ENCODE data around the gene GPD1. TPM values are rescaled to one million over a fixed set of nuclear protein-coding genes. Genes with fewer than 3 reads are reported as not detected.
A peak's percentile ranks its signal among the peaks of the same experiment; 100 is the strongest.

GPD1 gene
- total RNA-seq, 2 experiments from 2014 or later, result 0.16 to 0.20 TPM

- Mint-ChIP-seq H3K4me3 (no peak overlapping the region), H3K9me3 (no peaks in the 10 kb centered on the region), H3K36me3 (ENCODE audit: low read depth) (peaks cover 7% of the 10 kb centered on the region), H3K27me3 (no peaks in the 10 kb centered on the region), H3K27ac (no peak overlapping the region), H3K4me1 (ENCODE audit: low read depth) (peaks cover 4% of the 10 kb centered on the region)
- POLR2A ChIA-PET, result interaction anchor here (0.5 to 1.4 kb wide), 4 partner anchors 16 to 39 kb away, joined by 3 to 4 read pairs (median 3); no protein-coding TSS in a partner anchor
- CTCF ChIA-PET, result interaction anchor here (0.8 to 22.9 kb wide), 9 partner anchors 8 to 187 kb away, joined by 3 to 299 read pairs (median 5); partner anchors contain the start of genes COX14 and SMARCD1
- no peak for ATAC-seq
- DNase-seq, result no peak
- TF ChIP-seq CTCF (IDR thresholded peaks at IDR 0.05), result no peak
- intact Hi-C loops (cut with micrococcal nuclease), result no loop called here
These were observed 37.4 kb upstream of the GPD1 start for GRCh38 chr12:50066402-50066801.

- ChIA-PET POLR2A (interaction anchor here (1.6 to 1.7 kb wide), 2 partner anchors 15 to 44 kb away, joined by 3 to 5 read pairs; partner anchors contain the start of gene RACGAP1), CTCF (interaction anchor here (0.6 to 22.9 kb wide), 17 partner anchors 9 to 377 kb away, joined by 3 to 299 read pairs (median 6); partner anchors contain the start of genes CERS5, COX14, RACGAP1 and SMARCD1)
- no peak overlapping the region for H3K27ac Mint-ChIP-seq
- no peak for TF ChIP-seq CTCF (IDR thresholded peaks at IDR 0.05)
- no peak for DNase-seq
- no peak for ATAC-seq
- peaks cover 2% of the 10 kb centered on the region for H3K36me3 Mint-ChIP-seq (ENCODE audit: low read depth)
- H3K4me1 Mint-ChIP-seq (ENCODE audit: low read depth), result peaks cover 4% of the 10 kb centered on the region
- H3K27me3 Mint-ChIP-seq, result no peaks in the 10 kb centered on the region
- no peak overlapping the region for H3K4me3 Mint-ChIP-seq
- intact Hi-C loops (cut with micrococcal nuclease), result no loop called here
- no peaks in the 10 kb centered on the region for H3K9me3 Mint-ChIP-seq
These were observed 34.7 kb upstream of the GPD1 start for GRCh38 chr12:50069069-50069468.

- no peaks in the 10 kb centered on the region for H3K27me3 Mint-ChIP-seq
- ChIA-PET POLR2A (interaction anchor here (1.5 to 1.7 kb wide), 2 partner anchors 35 to 44 kb away, joined by 3 to 4 read pairs; partner anchors contain the start of gene RACGAP1), CTCF (interaction anchor here (0.9 to 22.9 kb wide), 20 partner anchors 9 to 356 kb away, joined by 3 to 299 read pairs (median 5); partner anchors contain the start of genes CERS5, RACGAP1 and SMARCD1)
- H3K4me3 Mint-ChIP-seq, result no peak overlapping the region
- H3K9me3 Mint-ChIP-seq, result no peaks in the 10 kb centered on the region
- TF ChIP-seq CTCF (IDR thresholded peaks at IDR 0.05), result no peak
- DNase-seq (no peak), ATAC-seq (no peak)
- no peak overlapping the region for H3K27ac Mint-ChIP-seq
- peaks cover 4% of the 10 kb centered on the region for H3K4me1 Mint-ChIP-seq (ENCODE audit: low read depth)
- H3K36me3 Mint-ChIP-seq (ENCODE audit: low read depth), result peaks cover 2% of the 10 kb centered on the region
- intact Hi-C loops (cut with micrococcal nuclease), result no loop called here
These were observed 34.3 kb upstream of the GPD1 start for GRCh38 chr12:50069539-50069938.

- H3K4me3 Mint-ChIP-seq, result no peak overlapping the region
- no peaks in the 10 kb centered on the region for H3K27me3 Mint-ChIP-seq
- TF ChIP-seq CTCF (IDR thresholded peaks at IDR 0.05), result peak; percentile 86
- peak; percentile 73 for DNase-seq
- POLR2A ChIA-PET, result interaction anchor here (0.6 to 1.7 kb wide), 3 partner anchors 36 to 112 kb away, joined by 3 to 4 read pairs (median 3); partner anchors contain the start of gene RACGAP1
- CTCF ChIA-PET, result interaction anchor here (0.6 to 22.9 kb wide), 47 partner anchors 8 to 355 kb away, joined by 3 to 299 read pairs (median 4); partner anchors contain the start of genes AQP5, CERS5, RACGAP1 and SMARCD1
- peaks cover 2% of the 10 kb centered on the region for H3K36me3 Mint-ChIP-seq (ENCODE audit: low read depth)
- ATAC-seq, result peak; percentile 54
- H3K9me3 Mint-ChIP-seq, result no peaks in the 10 kb centered on the region
- peaks cover 4% of the 10 kb centered on the region for H3K4me1 Mint-ChIP-seq (ENCODE audit: low read depth)
- intact Hi-C loops (cut with micrococcal nuclease), result loop anchor here (1.0 to 5.0 kb wide), 2 partner anchors 31 to 103 kb away; no protein-coding TSS in a partner anchor
- H3K27ac Mint-ChIP-seq, result no peak overlapping the region
These were observed 33.3 kb upstream of the GPD1 start for GRCh38 chr12:50070314-50071060.

All from activated CD8-positive, alpha-beta T cell treated with anti-CD3 and anti-CD28 coated beads for 36 hours (primary cell).